HK-2 (cell line): Measurements from ENCODE around the gene NFATC4.

Experiments
- DNase-seq: peaks from one replicate; pipeline ENCODE4 v3.0.0-alpha.2; 2018; ENCODE audit not compliant: unreplicated experiment

Gene NFATC4

DNA sequence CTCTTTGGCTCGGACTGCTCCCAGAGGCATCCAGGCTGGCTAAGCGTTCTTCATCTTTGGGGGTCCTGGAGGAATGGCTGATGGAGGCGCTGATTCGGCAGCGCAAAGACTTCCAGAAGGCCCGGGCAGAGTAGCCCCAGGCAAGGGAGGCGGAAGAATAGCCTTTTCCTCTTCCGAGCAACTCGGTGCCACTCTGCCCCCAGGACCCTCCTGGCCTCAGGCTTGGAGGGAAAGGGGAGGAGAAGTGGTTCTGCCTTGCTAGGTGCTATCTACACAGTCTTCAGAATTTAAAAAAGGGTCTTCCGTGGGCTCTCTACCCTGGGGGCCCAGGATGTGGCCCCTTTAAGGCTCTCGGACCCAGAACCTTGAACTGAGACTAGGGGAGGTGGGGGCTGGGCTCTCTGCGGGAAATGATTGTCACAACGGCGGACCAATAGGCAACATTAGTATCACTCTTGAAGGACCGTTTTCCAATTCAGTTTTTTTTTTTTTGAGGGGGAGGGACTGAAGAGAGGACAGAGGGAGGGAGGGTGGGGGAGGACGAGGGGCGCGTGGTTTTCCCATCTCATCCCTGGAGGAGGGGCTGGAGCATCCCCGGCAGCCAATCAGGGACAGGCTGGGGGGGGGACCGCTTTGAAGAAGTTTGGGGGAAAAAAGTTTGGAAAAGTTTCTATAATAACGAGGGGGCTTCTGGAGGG, at the start of gene NFATC4:
Gene NFATC4, plus strand, starts transcription at position 671 of the 698 bp plus-strand sequence. CDS start 157 bp downstream, outside the sequence.
- peak; percentile 24 for DNase-seq

DNA sequence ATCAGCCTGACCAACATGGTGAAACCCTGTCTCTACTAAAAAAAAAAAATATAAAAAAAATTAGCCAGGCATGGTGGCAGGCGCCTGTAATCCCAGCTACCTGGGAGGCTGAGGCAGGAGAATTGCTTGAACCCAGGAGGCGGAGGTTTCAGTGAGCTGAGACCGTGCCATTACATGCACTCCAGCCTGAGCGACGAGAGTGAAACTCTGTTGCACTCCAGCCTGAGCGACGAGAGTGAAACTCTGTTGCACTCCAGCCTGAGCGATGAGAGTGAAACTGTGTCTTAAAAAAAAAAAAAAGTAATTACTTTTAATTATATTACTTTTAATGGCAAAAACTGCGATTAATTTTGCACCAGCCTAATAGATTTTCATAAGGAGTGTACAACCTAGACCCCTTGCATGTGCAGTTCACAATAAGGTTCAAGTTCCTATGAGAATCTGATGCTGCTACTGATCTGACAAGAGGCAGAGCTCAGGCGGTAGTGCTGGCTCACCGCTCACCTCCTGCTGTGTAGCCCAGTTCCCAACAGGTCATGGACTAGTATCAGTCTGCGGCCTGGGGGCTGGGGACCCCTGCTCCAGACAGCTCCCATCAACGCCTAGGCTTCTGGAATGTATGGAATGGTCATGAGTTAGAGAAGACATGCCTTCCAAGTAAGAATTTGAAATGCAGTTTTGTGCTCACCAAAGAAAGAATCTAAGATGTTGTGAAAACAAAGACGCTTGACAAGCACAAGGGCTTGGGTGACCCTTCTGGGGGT, 46.6 kb upstream of the NFATC4 start:
- DNase-seq, result no peak

DNA sequence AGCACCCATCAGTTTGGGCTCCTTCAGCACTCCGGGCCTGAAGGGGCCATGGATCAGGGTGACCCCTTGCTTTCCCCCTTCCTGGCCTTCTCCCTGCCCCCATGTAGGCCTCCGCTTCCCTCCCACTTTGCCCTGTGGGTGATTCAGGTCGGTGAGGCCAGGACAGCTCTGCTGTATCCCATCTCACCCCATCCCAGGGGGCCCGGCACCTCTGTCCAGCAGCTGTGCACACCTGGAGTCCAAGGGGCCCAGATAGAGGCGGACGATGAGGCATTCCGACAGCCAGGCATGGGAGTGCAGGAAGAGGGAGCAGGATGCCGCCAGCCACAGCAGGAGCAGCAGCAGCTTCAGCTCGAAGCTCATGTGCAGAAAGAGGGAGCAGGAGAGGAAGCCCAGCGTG, 45.3 kb upstream of the NFATC4 start:
- no peak for DNase-seq

DNA sequence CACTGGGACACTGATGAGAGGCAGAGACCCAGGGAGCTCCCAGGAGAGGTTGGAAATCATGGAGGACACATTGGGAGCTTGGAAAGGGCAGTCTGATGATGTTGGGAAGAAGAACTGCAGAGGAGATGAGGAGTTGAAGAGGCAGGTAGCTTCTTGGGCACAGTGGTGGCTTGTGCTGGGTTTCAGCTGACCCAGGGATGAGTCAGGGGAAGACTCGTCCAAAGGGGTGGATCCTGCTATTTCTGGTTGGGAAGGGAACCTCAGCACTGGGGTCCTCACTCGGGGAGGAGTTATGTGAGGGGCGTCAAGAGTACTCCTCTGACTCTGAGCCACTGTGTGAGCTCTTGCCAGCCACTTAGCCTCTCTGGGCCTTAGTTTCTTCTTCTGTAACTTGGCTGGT, 44.6 kb upstream of the NFATC4 start:
- no peak for DNase-seq

DNA sequence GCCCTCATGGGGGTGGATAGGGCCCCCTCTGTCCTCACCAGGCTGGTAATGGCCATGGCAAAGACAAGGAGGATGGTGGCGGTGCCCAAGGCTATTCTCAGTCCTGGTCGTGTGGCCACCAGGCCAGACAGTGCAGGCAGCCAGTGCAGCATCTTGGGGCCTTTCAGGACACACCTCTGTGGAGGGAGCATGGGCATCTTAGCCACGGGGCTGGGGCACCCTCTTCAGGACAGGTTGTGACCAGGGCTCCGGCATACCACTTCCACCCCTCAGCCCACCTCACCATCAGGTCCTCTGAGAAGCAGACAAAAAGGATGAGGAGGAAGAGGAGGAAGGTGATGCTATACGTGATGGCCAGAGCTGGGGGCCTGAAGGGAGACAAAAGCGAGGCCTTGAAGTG, 44.0 kb upstream of the NFATC4 start:
- DNase-seq, result no peak

DNA sequence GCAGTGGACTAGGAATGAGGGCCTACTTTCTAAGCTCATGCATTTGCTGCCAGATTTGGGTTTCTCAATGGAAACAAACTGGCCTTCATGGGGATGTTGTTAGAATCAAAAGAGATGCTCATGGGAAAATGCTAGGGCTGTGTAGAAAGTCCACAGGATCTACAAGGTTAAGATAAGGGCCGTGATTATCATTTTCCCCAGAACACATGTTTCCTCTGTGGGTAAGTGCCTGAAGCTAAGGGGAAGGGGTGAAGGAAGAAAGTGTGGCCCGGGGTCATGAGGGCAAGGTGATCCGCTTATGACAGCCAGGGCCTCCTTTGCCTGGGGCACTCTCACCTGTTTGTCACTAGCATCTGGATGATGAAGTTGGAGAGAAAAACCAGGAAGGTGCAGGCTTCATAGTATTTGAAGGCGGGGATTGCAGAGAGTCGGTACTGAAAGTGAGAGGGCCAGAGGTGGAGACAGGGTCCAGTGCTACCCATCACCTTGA, 42.9 kb upstream of the NFATC4 start:
- DNase-seq, result no peak

DNA sequence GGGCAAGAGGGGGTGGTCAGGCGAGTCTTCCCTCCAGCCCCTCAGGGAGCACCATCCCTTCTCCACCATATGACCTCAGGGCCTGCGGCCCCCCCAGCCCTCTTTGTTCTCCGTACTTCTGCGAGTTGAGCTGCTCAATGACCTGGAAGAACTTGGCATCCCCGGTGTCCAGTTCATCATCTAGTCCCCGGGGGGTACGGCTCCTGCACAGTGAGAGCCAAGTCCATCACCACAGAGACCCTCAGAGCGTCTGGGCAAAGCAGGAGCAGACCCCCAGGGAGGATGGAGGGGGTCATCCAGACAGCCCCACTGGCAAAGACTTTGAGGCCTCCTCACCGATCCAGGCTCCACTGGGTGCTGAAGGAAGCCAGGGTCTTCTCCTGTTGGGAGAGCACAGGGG, 42.0 kb upstream of the NFATC4 start:
- no peak for DNase-seq

DNA sequence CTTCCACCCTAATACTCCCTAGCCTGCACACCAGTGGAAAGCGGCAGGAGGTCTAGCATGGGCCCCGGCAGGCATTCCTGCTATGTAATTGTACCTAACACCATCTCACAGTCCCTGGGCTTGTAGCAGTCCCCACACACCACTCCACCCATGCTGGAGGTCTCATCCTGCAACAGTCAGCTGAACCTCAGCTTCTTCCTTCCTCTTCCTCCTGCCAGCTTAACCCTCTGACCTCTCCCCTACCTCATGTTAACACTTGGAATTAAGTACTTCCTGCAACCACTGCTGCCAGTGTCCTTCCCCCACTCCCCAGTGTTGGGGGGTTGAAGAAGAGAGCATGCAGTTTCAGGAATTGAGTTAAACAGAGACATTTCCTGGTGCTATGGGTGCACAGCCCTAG, 40.7 kb upstream of the NFATC4 start:
- no peak for DNase-seq

DNA sequence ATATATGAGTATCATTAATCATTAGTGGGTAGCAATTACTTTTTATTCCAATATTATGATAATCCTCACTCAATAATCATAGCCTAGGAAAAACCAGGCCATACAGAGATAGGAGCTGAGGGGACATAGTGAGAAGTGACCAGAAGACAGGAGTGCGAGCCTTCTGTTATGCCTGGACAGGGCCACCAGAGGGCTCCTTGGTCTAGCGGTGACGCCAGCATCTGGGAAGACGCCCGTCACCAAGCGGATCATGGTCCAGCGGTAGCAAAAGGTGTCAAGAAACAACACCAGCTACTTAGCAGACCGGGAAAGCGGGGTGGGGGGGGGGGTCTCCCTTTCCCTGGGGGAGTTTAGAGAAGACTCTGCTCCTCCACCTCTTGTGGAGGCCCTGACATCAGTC, 40.1 kb upstream of the NFATC4 start:
- DNase-seq, result peak; percentile 20

DNA sequence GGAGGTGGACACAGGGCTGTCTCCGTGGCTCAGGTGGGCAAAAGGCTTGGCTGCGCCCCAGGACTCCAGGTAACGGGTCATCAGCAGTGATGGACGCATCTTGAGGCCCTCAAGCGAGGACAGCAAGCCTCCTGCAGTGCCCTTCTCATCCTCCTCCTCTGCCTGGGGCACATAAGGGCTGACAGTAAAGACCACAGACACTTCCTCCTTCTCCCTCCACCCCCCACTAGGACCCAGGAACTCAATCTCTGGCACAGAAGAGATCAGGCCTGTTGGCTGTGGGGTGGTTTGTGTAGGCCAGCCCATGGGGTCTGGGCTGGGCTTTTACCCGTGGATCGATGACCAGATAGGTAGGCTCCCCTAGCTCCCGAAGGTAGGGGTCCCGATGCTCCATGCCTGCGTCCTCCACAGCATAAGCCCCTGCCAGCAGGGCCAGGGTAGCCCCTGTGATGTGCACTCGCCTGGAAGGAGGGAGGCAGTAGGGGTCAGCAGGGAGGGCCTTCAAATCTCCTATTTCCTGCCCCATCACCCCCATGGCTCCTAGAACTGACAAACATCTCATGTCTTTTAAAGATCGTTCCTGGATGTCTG, 38.8 kb upstream of the NFATC4 start:
- no peak for DNase-seq

DNA sequence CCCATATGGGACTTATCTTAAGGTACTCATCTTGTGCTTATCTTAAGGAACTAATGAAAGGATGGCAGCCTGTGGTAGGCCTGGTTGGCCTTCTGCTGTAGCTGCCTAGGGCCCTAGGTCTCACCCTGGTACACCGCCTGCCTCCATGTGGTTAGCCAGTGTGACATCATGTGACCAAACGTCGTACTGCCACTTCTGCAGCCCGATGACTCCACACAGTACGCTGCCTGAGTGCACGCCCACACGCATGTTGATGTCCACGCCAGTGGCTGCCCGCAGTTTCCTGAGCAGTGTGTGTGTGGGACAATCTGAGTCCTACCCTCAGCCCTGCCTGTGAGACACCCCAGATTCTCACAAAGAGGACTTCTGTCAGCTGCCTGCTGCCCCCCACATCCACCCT, 38.2 kb upstream of the NFATC4 start:
- DNase-seq, result no peak

DNA sequence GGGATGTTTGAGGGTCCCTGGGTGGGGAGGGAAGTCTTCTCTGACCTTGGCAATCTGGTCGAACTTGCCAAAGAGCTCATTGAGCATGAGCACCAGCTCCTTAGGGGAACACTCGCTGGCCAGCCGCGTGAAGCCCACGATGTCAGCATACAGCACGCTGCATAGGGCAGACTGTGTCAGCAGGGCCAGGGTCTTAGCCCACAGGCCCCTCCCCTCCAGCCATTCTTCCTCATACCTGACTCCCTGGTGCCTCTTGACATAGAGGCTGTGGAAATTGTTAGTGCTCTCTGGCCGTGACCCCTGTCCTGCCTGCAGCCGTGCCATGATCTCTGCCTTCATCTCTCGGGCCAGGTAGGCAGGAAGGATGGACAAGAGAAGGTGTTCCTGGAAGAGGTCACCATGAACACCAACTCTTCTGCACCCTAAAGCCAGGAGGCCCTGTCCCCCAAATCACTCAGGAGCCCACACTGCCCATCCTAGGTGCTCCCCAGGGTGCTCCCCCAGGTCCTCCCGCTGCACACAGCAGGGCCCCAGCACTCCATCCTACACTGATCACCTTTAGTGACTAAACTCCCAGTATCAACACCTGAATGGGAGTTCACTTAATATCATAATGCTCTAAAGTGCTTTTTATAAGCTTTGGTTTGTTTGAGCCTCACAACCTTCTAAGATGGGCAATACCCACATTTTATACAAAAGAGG, 36.9 kb upstream of the NFATC4 start:
- DNase-seq, result no peak

DNA sequence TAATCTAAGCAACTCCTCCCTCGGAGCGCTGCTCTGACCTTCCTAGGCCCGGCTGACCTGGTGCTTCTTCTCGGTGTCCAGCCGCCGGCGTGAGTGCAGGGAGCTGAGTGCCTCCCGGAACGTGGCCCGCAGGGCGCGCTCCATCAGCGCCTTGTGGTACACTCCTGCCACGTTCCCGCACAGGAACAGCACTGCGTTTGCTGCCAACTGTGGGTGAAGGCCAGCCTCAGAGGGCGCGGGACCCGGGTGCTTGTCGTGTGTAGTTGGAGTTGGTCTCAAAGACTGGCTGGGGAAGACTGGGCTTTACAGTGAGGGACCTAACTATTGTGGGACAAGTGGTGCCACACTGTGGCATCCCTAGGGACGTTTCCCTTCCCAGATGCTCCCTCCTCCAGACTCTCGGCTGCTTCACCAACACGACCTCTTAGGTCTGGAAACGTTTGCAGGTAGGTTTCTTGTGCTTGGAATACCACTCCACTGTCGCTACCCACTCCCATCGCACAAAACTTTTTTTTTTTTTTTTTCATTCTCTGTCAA, 36.2 kb upstream of the NFATC4 start:
- DNase-seq, result no peak

DNA sequence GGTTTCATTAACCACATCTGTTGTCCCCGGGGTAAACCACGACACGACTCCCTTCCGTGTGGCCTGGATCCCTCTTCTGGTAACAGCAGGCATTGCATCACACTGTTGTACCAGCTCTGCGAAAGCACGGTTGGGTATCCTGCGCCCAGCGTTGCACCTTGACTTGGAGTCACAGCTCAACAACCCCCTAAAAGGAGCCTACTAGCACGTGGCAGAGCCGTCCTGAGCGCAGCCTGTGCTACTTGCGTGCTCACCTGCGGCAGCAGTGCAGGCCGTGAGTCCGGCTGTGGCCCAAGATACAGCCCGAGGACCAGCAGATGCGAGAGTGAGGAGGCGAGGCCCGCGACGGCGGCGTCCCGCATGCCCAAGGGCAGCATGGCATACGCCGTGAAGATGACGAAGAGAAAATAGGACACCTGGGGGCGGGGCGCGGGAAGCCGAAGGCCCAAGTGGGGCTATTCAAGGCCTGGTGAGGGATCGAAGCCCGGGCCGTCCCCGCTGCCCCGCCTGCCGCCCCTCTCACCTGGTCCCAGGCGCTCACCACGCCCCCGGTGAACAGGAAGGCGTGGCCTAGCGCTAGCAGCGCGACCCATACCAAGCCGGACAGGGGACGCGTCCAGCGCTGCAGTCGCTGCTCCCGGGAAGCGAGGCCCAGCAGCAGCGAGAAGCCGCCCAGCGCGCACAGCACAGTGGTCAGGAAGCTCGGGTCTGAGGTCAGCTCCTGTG, 35.6 kb upstream of the NFATC4 start:
- DNase-seq, result peak; percentile 31

DNA sequence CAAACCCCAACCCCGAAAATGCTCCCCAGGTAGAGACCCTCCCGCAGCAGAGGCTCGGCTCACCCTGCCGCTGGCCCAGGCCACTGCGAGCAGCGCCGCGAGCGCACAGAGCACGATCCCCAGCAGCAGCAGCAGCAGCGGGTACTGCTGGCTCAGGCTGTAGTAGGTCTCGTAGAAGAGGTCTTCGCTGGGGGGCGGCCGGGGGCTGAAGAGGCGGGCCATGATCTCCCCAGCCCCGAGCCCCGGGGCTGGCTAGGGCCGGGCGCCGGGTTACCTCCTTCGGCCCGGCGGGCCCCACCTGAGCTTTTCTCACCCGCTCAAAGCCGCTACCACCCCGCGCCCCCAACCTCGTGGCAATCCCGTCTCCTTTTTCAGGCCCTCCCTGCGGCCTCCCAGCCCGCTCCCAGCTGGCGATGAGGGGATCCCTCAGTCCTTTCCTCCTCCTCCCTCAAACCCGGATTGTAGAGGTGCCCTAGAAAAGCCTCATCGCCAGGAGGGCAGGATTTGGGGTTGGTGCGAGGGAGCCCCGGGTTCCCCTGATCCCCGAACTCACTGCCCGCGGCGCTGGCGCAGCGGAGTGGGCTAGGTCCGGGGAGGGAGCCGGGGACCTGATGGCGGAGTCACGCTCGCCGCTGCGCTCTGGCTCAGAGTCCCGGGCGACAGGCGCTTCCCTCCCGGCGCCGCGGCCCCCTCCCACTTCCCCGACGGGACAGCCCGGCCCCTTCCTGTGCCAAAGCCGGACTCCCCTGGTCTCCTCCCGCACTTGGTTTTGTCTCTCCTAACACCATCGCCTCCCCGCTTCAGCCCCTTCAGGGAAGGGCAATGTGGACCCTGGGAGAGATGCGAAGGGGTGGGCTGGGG, 33.3 kb upstream of the NFATC4 start, which contains the start of gene ADCY4:
Gene ADCY4, minus strand, starts transcription at position 641 of the 861 bp plus-strand sequence. Its CDS starts 419 bp downstream, at position 222.
- DNase-seq, result no peak

DNA sequence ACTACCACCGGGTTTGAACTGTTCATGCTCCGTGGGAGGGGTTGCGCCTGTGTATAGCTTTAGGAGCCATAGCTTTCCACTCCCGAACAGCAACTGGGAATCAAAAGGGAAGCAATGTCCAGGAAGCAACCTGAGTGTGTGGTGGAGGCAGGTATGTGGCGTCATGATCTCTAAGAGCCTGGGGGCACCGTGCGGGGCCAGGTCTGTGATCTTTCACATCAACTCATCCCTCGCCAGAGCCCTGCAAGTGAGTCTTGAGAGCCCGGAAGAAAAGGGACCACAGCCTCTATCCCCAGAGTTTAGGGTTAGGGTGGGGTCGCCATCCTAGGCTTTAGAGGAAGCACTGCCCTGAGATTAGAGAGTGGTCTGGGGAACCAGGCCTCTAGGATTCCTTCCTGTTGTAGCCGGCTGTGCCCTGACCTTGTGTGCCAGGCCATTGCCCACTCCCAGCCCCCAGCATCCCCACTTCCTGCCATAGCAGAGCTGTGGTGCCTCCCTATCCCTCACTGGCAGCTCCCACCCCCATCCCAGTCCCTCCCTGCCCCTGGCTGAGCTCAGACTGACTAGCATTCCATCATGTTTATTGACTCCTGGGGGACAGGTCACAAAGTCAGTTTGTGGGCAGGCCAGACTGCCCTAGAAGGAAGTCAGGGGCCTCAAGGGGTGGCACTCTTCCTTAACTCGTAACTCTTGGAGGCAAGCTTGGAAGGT, 32.4 kb upstream of the NFATC4 start:
- no peak for DNase-seq

DNA sequence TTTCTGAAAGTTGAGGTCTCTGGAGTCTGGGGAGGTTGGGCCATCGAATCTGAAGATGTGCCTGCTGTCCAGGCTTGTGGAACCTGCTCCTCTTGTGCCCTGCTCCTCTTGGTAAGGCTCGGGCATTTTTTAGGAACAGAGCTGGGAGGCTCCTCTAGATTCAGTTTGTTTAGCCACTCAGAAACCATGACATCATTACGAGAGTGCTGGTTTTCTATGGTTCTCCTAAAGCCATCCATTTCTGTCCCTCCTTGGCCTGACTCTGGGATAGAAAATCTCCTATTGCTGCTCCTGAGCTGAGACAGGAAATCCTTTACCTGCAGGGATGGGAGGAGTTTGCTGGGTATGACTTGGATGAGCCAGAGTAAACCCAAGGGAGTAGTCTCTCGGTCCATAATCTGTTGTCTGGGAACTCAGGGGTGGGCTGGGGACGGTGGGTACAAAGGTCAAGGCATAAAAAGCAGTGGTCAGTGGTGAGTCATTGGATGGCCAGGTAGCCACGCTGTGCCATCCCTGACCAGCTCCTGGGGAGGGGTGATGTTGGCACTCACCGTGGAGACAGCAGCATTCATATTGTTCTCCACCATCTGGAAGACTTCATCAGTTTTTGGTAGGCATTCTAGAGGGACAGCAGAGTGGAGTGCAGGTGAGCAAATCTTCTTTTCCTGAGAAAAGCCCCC, 30.7 kb upstream of the NFATC4 start:
- no peak for DNase-seq

DNA sequence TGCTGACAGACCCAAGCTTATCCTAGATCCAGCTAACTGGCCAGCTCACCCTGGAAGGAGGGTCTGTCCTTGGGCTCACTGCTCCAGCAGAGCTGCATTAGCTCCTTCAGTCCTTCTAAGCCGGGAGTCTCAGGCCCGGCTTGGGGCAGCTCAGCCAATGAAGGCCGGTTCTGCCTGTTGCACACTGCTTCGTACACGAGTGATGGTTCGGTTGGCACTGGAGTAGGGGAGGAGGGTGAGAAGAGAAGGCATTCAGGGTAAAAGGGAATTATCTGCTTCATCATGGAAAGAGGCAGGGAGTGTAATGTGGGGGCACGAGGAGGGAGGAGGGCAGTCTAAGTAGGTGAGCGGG, 30.2 kb upstream of the NFATC4 start:
- no peak for DNase-seq

DNA sequence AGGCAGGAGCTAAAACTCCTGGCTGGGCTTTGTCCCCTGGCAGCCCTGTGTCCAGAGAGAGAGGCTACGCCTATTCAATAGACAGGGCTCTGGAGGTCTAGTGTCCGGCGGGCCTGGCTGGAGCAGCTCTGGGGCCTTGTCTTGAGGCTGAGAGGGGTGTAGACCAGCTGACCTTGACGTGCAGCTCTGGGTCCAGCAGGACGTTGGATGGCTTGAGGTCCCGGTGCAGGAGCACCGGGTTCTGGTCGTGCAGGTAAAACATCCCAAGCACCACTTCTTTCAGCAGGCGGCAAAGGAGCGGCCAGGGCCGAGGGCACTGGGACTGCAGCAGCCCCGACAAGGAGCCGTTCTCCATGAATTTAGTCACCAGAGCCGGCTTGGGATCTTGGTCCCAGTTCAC, 29.1 kb upstream of the NFATC4 start:
- no peak for DNase-seq
